K562 (cell line): ENCODE measurements around the gene CHAD. TPM values are rescaled to one million over a fixed set of nuclear protein-coding genes. Genes with fewer than 3 reads are reported as not detected.

Experiments used
- HDAC3 ChIP-seq: fragments of 450-650 bp; IDR thresholded peaks from 2 replicates; pipeline ENCODE4 v1.6.1; 2018; ENCODE audit warnings: borderline replicate concordance, mild to moderate bottlenecking, moderate library complexity; ENCODE audit not compliant: partially characterized antibody
- ZNF695 ChIP-seq: fragments of 450-650 bp; formaldehyde crosslinking; IDR thresholded peaks from 2 replicates; pipeline ENCODE4 v1.4.0; 2020; ENCODE audit warnings: mild to moderate bottlenecking, moderate library complexity
- polyA plus RNA-seq, 8 experiments: library from polyadenylated mRNA; depleted of rRNA in 4 of 8; stranded (reverse) in 5 of 8; unstranded in 3 of 8; fragments of >200 nt; fragmentation: Nextera tagmentation in 2 of 8; fragmentation: Illumina TruSeq in 1 of 8; extraction: Ambion mirVana in 2 of 8; extraction: Trizol in 1 of 8; gene quantifications; 2 replicates each; pipeline versions ENCODE4 v1.2.1 to v1.2.3, GENCODE V29; 2011 to 2014; ENCODE audit warnings: inconsistent platforms in 1 of 8, missing spikeins in 1 of 8
- total RNA-seq, 7 experiments: library from RNA; depleted of rRNA in 6 of 7; stranded (reverse); fragments of >200 nt in 6 of 7; fragmentation: Illumina TruSeq in 2 of 7; extraction: Trizol in 2 of 7; gene quantifications; 2 replicates each; pipeline versions ENCODE4 v1.2.1 to v1.2.3, GENCODE V29; 2011 to 2021; ENCODE audit warnings: low replicate concordance in 1 of 7
- TF ChIP-seq, protein P1 (sequence below): fragments of 450-650 bp; IDR thresholded peaks from 2 replicates; pipeline ENCODE4 v1.6.1; 2016; ENCODE audit warnings: low read depth

CHAD gene
- total and polyA plus RNA-seq, 9 of the 15 experiments (the other 6 are each of a cell fraction or from before 2014, with no cell fraction given) = not detected

DNA sequence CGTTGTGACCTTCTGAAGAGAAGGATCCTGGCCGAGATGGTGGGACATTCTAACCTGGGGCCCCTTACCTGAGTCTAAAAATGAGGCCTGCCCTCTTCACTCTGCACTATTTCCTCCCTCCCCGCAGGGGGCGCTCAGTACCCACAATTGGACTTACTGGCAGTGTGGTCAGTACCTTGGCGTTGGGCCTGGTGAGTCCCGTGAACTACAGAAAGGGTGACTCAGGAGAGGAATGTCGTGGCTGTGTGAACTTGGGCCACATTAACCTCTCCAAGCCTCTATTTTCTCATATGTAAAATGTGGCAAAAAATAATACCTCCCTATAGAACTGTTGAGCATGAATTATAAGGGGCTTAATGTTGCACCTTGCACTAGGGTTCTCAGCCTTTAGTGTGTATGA, 13.8 kb upstream of the CHAD start (continued):
- TF ChIP-seq, protein P1, sequence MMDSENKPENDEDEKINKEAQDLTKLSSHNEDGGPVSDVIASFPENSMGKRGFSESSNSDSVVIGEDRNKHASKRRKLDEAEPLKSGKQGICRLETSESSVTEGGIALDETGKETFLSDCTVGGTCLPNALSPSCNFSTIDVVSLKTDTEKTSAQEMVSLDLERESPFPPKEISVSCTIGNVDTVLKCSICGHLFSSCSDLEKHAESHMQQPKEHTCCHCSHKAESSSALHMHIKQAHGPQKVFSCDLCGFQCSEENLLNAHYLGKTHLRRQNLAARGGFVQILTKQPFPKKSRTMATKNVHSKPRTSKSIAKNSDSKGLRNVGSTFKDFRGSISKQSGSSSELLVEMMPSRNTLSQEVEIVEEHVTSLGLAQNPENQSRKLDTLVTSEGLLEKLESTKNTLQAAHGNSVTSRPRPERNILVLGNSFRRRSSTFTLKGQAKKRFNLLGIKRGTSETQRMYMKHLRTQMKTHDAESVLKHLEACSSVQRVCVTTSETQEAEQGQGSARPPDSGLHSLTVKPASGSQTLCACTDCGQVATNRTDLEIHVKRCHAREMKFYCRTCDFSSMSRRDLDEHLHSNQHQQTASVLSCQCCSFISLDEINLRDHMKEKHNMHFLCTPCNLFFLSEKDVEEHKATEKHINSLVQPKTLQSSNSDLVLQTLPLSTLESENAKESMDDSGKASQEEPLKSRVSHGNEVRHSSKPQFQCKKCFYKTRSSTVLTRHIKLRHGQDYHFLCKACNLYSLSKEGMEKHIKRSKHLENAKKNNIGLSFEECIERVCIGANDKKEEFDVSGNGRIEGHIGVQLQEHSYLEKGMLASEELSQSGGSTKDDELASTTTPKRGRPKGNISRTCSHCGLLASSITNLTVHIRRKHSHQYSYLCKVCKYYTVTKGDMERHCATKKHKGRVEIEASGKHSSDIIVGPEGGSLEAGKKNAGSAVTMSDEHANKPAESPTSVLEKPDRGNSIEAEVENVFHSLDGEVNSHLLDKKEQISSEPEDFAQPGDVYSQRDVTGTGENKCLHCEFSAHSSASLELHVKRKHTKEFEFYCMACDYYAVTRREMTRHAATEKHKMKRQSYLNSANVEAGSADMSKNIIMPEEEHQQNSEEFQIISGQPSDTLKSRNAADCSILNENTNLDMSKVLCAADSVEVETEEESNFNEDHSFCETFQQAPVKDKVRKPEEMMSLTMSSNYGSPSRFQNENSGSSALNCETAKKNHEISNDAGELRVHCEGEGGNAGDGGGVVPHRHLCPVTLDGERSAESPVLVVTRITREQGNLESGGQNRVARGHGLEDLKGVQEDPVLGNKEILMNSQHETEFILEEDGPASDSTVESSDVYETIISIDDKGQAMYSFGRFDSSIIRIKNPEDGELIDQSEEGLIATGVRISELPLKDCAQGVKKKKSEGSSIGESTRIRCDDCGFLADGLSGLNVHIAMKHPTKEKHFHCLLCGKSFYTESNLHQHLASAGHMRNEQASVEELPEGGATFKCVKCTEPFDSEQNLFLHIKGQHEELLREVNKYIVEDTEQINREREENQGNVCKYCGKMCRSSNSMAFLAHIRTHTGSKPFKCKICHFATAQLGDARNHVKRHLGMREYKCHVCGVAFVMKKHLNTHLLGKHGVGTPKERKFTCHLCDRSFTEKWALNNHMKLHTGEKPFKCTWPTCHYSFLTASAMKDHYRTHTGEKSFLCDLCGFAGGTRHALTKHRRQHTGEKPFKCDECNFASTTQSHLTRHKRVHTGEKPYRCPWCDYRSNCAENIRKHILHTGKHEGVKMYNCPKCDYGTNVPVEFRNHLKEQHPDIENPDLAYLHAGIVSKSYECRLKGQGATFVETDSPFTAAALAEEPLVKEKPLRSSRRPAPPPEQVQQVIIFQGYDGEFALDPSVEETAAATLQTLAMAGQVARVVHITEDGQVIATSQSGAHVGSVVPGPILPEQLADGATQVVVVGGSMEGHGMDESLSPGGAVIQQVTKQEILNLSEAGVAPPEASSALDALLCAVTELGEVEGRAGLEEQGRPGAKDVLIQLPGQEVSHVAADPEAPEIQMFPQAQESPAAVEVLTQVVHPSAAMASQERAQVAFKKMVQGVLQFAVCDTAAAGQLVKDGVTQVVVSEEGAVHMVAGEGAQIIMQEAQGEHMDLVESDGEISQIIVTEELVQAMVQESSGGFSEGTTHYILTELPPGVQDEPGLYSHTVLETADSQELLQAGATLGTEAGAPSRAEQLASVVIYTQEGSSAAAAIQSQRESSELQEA = no peak
- no peak for TF ChIP-seq ZNF695 (CRISPR knock-in tag)
- TF ChIP-seq HDAC3 = no peak
